BLaER1 treated with 17β-estradiol and CSF1 and Interleukin-3, amounts not matched to agents 10 nM and 100 nM (cell line): ENCODE measurements around the gene TET2.

Experiments used
- H3K27ac ChIP-seq, 11 experiments: shearing (Covaris generic); formaldehyde crosslinking; 2 replicates each; pipeline ENCODE4 v1.8.1; 2022
- H3K27me3 ChIP-seq, 11 experiments: shearing (Covaris generic); formaldehyde crosslinking; 2 replicates each; pipeline ENCODE4 v1.8.1; 2022
- H3K36me3 ChIP-seq, 11 experiments: shearing (Covaris generic); formaldehyde crosslinking; 2 replicates each; pipeline ENCODE4 v1.8.1; 2022
- H3K4me1 ChIP-seq, 10 experiments: shearing (Covaris generic); formaldehyde crosslinking; 2 replicates each; pipeline ENCODE4 v1.8.1; 2022
- H3K4me2 ChIP-seq, 11 experiments: shearing (Covaris generic); formaldehyde crosslinking; 2 replicates each; pipeline ENCODE4 v1.8.1; 2022
- H3K4me3 ChIP-seq, 10 experiments: shearing (Covaris generic); formaldehyde crosslinking; 2 replicates each; pipeline ENCODE4 v1.8.1; 2022
- H3K9ac ChIP-seq, 11 experiments: shearing (Covaris generic); formaldehyde crosslinking; 2 replicates each; pipeline ENCODE4 v1.8.1; 2022
- H3K9me3 ChIP-seq, 11 experiments: shearing (Covaris generic); formaldehyde crosslinking; replicated peaks in 1 of 11; 2 replicates each; pipeline ENCODE4 v1.8.1; 2022
- H4K20me1 ChIP-seq, 11 experiments: shearing (Covaris generic); formaldehyde crosslinking; 2 replicates each; pipeline ENCODE4 v1.8.1; 2022
- Cebpa-rat ChIP-seq, 11 experiments: shearing (Covaris generic); IDR thresholded peaks; 2 replicates each; pipeline ENCODE4 v1.8.1; 2022

TET2 gene

DNA sequence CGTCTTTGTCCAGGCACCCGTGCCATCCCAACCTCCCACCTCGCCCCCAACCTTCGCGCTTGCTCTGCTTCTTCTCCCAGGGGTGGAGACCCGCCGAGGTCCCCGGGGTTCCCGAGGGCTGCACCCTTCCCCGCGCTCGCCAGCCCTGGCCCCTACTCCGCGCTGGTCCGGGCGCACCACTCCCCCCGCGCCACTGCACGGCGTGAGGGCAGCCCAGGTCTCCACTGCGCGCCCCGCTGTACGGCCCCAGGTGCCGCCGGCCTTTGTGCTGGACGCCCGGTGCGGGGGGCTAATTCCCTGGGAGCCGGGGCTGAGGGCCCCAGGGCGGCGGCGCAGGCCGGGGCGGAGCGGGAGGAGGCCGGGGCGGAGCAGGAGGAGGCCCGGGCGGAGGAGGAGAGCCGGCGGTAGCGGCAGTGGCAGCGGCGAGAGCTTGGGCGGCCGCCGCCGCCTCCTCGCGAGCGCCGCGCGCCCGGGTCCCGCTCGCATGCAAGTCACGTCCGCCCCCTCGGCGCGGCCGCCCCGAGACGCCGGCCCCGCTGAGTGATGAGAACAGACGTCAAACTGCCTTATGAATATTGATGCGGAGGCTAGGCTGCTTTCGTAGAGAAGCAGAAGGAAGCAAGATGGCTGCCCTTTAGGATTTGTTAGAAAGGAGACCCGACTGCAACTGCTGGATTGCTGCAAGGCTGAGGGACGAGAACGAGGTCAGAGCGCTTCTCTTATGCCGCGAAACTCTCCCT, at the start of gene TET2:
Gene TET2, plus strand, starts transcription at position 601 of the 740 bp plus-strand sequence. CDS start 87,067 bp downstream, outside the sequence.
- H3K4me2 ChIP-seq, result peak within 1 kb of the TSS; percentile 82 to 93 (median 88)
- H3K4me1 ChIP-seq, result peaks cover 15 to 52% (median 35%) of the 10 kb centered on the region in 10 experiments; a peak in 19 of 20 replicates
- H3K36me3 ChIP-seq, result peaks cover 0 to 14% (median under 1%) of the 10 kb centered on the region in 11 experiments; a peak in 8 of 22 replicates
- H3K27me3 ChIP-seq, result peaks cover 0 to 23% (median 20%) of the 10 kb centered on the region in 11 experiments; a peak in 14 of 22 replicates
- H3K9ac ChIP-seq, result peak within 1 kb of the TSS; percentile 88 to 99 (median 96)
- peak within 1 kb of the TSS; percentile 86 to 100 (median 97) for H3K27ac ChIP-seq
- peaks cover 0 to 36% (median 19%) of the 10 kb centered on the region in 11 experiments; a peak in 15 of 22 replicates for H4K20me1 ChIP-seq
- H3K9me3 ChIP-seq, result peaks cover 0 to 20% (median 0%) of the 10 kb centered on the region in 11 experiments; a peak in 2 of 22 replicates
- H3K4me3 ChIP-seq, result peak within 1 kb of the TSS; percentile 75 to 95 (median 86)
- TF ChIP-seq Cebpa-rat (IDR thresholded peaks at IDR 0.05), result no peak

DNA sequence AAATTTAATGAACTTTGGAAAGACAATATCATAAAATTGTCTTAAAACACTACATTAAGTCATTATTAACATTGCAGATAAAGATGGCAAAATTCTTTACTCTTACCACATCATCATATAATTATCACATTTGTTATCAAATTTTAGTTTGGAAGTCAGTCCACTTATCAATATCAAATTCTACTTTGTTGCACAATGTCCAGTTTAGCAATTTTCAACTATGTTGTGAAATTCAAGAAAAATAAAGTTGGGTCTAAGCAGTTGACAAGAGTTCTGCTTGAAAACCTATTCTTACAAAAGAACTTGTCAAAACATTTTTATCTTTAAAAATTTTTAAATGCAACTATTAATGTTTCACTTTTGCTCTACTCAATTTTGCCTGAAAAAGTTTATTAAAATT, 44.7 kb upstream of the TET2 start:
- H3K4me2 ChIP-seq, result no peak overlapping the region
- H3K9me3 ChIP-seq, result peaks cover 13 to 93% (median 22%) of the 10 kb centered on the region in 11 experiments; a peak in 20 of 22 replicates
- H3K4me1 ChIP-seq, result peaks cover 0 to 30% (median 10%) of the 10 kb centered on the region in 10 experiments; a peak in 11 of 20 replicates
- no peak overlapping the region for H3K4me3 ChIP-seq
- H3K36me3 ChIP-seq, result peaks cover 0 to 21% (median 0%) of the 10 kb centered on the region in 11 experiments; a peak in 3 of 22 replicates
- H4K20me1 ChIP-seq, result no peaks in the 10 kb centered on the region
- H3K9ac ChIP-seq, result no peak overlapping the region
- no peak for TF ChIP-seq Cebpa-rat (IDR thresholded peaks at IDR 0.05)
- H3K27ac ChIP-seq, result no peak overlapping the region
- no peaks in the 10 kb centered on the region for H3K27me3 ChIP-seq

DNA sequence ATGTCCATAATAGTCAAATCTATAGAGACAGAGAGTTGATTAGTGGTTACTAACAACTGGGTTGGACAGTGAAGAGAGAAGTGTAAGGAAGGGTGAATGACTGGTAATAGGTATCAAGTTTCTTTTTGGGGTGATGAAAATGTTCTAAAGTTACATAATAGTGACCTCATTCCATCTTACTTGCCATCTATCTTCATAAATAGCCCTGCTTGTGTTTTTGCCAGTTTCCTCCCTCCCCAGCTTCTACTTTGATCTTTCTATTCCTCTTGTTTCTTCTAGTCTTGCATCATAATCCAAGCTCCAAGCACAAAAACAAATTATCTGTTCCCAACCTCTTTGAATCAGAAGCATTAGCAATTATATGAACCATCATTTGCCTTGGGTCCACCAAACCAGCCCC, 40.2 kb upstream of the TET2 start:
- peaks cover 0 to 72% (median 0%) of the 10 kb centered on the region in 11 experiments; a peak in 8 of 22 replicates for H3K9me3 ChIP-seq
- peak overlapping the region in 4 of 11 experiments; percentile 53 to 76 (median 59); a peak in 7 of 22 replicates for H3K9ac ChIP-seq
- H3K4me2 ChIP-seq, result peak overlapping the region in 7 of 11 experiments; percentile 6 to 84 (median 61); a peak in 14 of 22 replicates
- H3K27ac ChIP-seq, result peak overlapping the region in 6 of 11 experiments; percentile 38 to 95 (median 84); a peak in 12 of 22 replicates
- H4K20me1 ChIP-seq, result no peaks in the 10 kb centered on the region
- peaks cover 0 to 9% (median 0%) of the 10 kb centered on the region in 11 experiments; a peak in 1 of 22 replicates for H3K36me3 ChIP-seq
- TF ChIP-seq Cebpa-rat (IDR thresholded peaks at IDR 0.05), result no peak; a peak in 1 of 22 replicates
- no peaks in the 10 kb centered on the region for H3K27me3 ChIP-seq
- peak overlapping the region in 2 of 10 experiments; percentile 0 to 10; a peak in 2 of 20 replicates for H3K4me3 ChIP-seq
- peaks cover 0 to 62% (median 22%) of the 10 kb centered on the region in 10 experiments; a peak in 11 of 20 replicates for H3K4me1 ChIP-seq

DNA sequence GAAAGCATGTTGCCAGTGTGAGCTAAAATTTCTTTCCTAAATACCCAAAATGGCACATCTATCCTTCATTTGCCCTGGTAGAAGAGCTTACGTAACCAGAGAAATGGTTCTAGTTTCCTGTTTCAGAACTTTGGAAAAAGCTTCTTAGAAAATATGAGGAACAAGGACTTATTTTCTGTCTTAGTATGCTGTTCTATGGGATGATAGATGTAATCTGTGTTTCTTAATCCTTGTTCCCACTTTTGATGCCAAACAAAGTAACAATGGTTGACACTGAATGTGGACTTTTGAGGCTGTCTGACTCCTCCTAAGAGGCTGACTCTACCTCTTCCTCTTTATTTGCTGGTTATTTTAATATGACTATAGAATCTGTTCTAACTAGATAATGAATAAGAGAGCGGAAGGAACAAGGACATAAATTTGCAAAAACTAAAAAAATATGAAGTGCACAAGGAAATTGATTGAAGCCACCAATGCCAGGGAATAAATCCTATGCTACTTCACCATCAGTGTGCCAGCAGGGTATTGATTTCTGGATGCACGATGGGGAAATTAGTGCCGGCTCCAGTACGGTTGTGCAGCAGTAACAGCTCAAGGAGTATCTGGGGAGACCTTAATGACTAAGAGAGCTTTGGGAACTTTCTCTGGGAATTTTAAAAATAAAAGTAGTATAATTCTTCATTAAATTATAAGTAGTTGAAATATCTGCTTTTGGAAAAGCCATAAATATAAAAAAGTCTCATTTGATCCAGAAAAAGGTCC, 39.4 kb upstream of the TET2 start:
- Histone ChIP-seq H3K27me3 (no peaks in the 10 kb centered on the region), H3K9me3 (peaks cover 0 to 72% (median 0%) of the 10 kb centered on the region in 11 experiments; a peak in 8 of 22 replicates), H3K4me3 (peak overlapping the region in 1 of 10 experiments; percentile 0; a peak in 1 of 20 replicates), H3K36me3 (peaks cover 0 to 9% (median 0%) of the 10 kb centered on the region in 11 experiments; a peak in 1 of 22 replicates), H3K27ac (peak overlapping the region in 7 of 11 experiments; percentile 1 to 95 (median 82); a peak in 14 of 22 replicates), H3K4me2 (peak overlapping the region in 7 of 11 experiments; percentile 6 to 84 (median 61); a peak in 14 of 22 replicates), H3K4me1 (peaks cover 0 to 70% (median 27%) of the 10 kb centered on the region in 10 experiments; a peak in 11 of 20 replicates), H4K20me1 (no peaks in the 10 kb centered on the region), H3K9ac (peak overlapping the region in 4 of 11 experiments; percentile 53 to 76 (median 61); a peak in 8 of 22 replicates)
- TF ChIP-seq Cebpa-rat (IDR thresholded peaks at IDR 0.05), result 0 out of 22 replicates have a peak, but pooled peaks of 1 of the 11 experiments have one; percentile 2

DNA sequence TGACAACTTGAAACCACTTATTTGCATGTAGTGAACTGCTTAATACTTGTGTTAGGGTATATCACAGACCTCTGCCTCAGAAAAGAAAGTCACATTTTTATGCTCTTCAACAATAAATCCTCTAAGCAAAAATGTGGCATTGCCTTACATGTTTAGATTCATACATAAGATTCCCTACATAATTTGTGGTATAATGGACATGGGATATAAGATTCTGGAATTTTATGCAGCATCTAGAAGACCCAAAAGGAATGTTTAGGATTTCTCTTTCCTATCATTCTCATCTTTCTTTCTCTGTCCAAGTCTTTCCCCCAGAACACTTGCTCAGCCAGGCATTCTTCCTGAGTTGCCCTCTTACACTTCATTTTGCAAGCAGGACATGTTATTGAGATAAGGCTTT, 37.7 kb upstream of the TET2 start:
- Histone ChIP-seq H4K20me1 (no peaks in the 10 kb centered on the region), H3K4me3 (no peak overlapping the region), H3K27me3 (no peaks in the 10 kb centered on the region), H3K4me2 (peak overlapping the region in 5 of 11 experiments; percentile 38 to 84 (median 58); a peak in 10 of 22 replicates), H3K27ac (peak overlapping the region in 5 of 11 experiments; percentile 23 to 95 (median 86); a peak in 10 of 22 replicates), H3K9me3 (peaks cover 0 to 55% (median 0%) of the 10 kb centered on the region in 11 experiments; a peak in 8 of 22 replicates), H3K4me1 (peaks cover 0 to 80% (median 43%) of the 10 kb centered on the region in 10 experiments; a peak in 15 of 20 replicates), H3K36me3 (peaks cover 0 to 4% (median 0%) of the 10 kb centered on the region in 11 experiments; a peak in 1 of 22 replicates), H3K9ac (peak overlapping the region in 1 of 11 experiments; percentile 12; a peak in 1 of 22 replicates)
- TF ChIP-seq Cebpa-rat (IDR thresholded peaks at IDR 0.05), result no peak

DNA sequence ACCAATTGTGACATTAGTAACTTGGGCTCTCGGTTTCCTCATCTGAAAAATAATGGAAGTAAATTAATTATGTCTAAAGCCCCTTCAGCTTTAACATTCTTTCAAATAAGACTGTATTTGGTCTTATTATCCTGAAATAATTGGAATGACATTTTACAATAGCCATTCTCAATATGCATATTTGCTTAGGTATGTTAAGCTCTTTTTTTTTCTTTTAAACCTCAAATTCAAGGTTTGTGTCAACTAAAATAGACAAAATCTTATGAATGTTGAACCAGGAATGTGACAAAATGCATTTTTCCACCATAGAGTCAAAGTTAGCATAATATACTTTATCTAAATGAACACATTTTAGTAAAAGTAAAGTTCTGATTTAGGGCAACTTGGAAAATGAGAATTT, 34.4 kb upstream of the TET2 start:
- H3K4me1 ChIP-seq, result peaks cover 0 to 89% (median 54%) of the 10 kb centered on the region in 10 experiments; a peak in 15 of 20 replicates
- no peak overlapping the region for H3K4me3 ChIP-seq
- no peaks in the 10 kb centered on the region for H3K36me3 ChIP-seq
- H3K4me2 ChIP-seq, result peak overlapping the region in 6 of 11 experiments; percentile 26 to 83 (median 70); a peak in 11 of 22 replicates
- peak overlapping the region in 4 of 11 experiments; percentile 28 to 76 (median 74); a peak in 6 of 22 replicates for H3K9ac ChIP-seq
- H3K27me3 ChIP-seq, result no peaks in the 10 kb centered on the region
- TF ChIP-seq Cebpa-rat (IDR thresholded peaks at IDR 0.05), result no peak
- no peaks in the 10 kb centered on the region for H4K20me1 ChIP-seq
- peaks cover 0 to 29% (median 0%) of the 10 kb centered on the region in 11 experiments; a peak in 5 of 22 replicates for H3K9me3 ChIP-seq
- H3K27ac ChIP-seq, result peak overlapping the region in 8 of 11 experiments; percentile 40 to 97 (median 90); a peak in 15 of 22 replicates

DNA sequence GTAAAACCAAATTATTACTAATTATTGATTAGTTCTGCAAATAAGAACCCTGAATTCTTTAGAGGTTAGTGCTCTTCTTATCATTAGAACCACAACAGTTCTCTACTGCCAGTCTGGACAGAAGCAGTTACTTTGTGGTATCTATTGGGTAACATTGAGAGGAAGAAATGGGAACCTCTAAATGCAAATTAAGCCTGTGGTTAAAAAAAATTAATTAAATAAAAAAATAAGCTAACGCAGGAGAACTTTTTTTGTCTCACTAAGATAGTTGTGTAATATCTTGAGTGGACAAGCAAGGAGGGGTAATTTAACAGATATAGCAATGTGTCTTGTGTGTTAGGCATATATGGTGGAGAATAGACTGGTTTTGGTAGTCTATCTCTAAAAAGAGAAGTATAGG, 32.9 kb upstream of the TET2 start:
- Histone ChIP-seq H3K4me1 (peaks cover 0 to 84% (median 48%) of the 10 kb centered on the region in 10 experiments; a peak in 15 of 20 replicates), H3K36me3 (no peaks in the 10 kb centered on the region), H4K20me1 (no peaks in the 10 kb centered on the region), H3K4me2 (peak overlapping the region in 9 of 11 experiments; percentile 7 to 83 (median 63); a peak in 14 of 22 replicates), H3K9me3 (peaks cover 0 to 20% (median 0%) of the 10 kb centered on the region in 11 experiments; a peak in 5 of 22 replicates), H3K9ac (peak overlapping the region in 7 of 11 experiments; percentile 2 to 76 (median 74); a peak in 13 of 22 replicates), H3K27ac (peak overlapping the region in 10 of 11 experiments; percentile 8 to 97 (median 88); a peak in 18 of 22 replicates), H3K4me3 (no peak overlapping the region; a peak in 1 of 20 replicates), H3K27me3 (no peaks in the 10 kb centered on the region)
- TF ChIP-seq Cebpa-rat (IDR thresholded peaks at IDR 0.05), result peak in 4 of 11 experiments; percentile 41 to 90 (median 52); a peak in 5 of 22 replicates
